HG02623 (cell line): ENCODE measurements around the gene TWF2.

Experiments used
- ATAC-seq: cut with Tn5 transposase; IDR thresholded peaks from one replicate; pipeline ENCODE4 v1.9.1; 2021; ENCODE audit warnings: moderate library complexity; ENCODE audit not compliant: unreplicated experiment

Gene TWF2

GRCh38 chr3:52238193-52238760 lies 681 bp downstream of the TWF2 start:
- no peak for ATAC-seq

GRCh38 chr3:52237657-52238172 lies 1.2 kb downstream of the TWF2 start:
- no peak for ATAC-seq

GRCh38 chr3:52237006-52237656 lies 1.8 kb downstream of the TWF2 start:
- ATAC-seq, result no peak

- ATAC-seq, result no peak
These were observed 2.5 kb downstream of the TWF2 start for GRCh38 chr3:52236424-52236886.

DNA sequence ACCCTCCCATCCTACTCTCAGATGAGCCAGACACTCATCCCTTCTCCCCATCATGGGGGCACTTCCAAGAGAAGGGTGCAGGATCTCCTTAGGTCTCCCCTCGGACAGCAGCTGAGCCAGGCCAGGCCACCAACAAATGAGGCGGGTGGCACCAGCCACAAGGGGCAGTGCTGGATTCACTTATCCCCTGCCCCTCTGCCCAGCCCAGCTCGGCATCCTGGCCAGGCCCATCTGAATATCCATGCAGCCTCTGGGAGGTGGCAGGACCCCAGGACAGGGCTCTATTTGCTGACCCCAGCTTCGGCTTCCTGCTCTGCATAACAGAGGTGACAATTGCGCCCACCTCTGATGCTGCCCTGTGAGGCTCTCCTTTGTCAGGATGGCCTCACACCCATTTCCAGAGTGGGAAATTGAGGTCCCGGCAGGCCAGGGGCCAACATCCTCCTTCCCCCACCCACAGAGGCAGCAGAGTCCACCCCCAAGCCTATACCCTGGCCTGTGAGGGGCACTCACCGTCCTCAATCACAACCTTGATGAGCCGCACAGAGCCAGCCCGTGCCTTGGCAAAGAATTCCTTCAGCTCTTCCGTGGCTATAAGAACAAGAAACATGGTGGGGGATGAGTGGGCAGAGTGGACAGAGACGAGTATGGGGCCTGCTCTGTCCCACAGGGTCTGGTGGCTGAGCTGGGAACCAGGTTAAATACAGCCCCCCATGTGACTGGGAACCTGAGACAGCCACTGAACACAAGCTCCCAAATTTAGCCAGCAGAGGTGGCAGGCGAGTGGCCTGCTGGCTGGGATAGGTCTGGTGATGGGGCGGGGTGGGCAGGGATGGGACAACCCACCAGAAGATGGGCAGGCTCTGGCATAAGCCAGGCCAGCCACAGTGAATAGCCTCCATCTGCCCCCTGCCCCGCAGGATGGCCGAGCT lies 4.2 kb downstream of the TWF2 start:
- no peak for ATAC-seq

DNA sequence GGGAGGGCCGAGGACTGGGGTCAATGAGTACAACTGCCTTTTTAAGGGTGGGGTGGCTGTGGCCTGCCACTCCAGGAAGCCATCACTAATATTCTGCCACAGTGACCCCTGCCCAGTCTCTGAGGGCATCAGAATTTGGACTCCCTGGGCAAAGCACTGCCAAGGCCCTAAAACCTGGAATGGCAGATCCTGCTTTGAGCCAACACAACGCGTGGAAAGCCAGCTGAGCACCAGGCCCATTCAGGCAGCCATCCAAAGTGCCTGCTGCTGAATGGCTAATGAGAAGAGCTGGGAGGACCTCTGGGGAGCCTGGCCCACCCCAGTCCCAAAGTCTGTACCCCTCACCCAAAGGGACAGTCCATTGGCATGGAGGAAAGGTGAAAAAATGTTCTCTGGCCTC lies 5.0 kb downstream of the TWF2 start:
- no peak for ATAC-seq

DNA sequence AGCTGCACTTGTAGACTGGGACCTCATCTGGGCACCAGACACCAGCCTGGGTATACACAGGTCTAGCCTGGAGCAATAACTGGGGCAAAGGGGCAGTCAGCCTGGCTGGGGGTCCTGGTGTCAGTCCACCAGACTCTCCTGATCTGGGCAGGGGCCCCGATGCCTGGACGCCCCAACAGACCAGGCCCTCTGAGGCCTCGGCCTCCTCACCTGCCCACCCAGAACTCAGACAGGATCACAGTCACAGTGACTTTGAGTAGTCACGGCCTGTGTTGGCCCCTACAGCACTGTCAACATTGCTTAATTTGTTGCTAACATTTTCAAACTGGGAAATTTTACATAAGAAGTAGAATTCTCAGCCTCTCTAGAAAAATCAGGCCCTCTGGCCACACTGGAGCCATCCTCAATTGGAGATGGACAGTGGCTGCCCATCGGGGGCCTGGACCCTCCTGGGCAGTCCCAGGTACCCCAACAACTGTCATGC lies 5.8 kb downstream of the TWF2 start:
- ATAC-seq, result no peak

GRCh38 chr3:52232279-52233107 lies 6.5 kb downstream of the TWF2 start:
- ATAC-seq, result no peak

DNA sequence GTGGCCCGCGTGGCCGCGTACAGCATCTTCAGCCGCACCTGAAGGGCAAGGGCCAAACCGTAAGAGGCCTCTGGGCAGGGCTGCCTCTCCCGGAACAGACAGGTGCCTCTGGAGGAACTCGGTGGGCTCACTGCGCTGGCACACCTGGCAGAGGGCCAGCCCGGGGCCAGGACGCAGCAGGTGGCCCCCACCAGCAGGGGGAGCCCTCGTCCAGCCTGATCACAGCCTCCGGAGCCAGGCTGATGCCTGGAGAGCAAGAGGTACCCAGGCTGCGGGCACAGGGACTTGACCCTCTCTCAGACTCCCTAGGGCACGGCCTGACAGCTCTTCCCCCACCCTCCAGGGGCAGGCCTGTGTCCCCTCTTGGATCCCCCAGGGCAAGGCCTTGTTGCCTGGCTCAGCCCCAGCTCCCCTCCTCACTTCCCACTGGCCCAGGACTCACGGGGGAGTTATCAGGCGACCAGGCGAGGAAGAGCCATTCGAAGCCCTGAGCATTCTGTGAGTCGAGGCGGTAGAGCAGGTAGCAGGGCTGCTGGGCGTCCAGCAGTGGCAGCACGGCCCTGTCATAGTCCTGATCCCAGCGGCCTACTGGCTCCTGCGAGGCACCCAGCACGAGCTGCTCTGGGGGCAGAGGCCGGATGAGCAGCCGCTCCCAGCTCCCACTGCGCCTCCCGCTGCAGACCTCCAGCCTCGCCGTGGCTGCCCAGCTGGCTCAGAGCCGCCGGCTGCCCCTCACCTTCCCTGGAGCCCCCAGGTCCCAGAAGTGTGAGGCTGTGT lies 7.3 kb downstream of the TWF2 start:
- ATAC-seq, result peak; percentile 45

GRCh38 chr3:52230889-52231499 lies 8.0 kb downstream of the TWF2 start:
- ATAC-seq, result no peak

GRCh38 chr3:52230461-52230860 lies 8.5 kb downstream of the TWF2 start:
- no peak for ATAC-seq

GRCh38 chr3:52229656-52230055 lies 9.3 kb downstream of the TWF2 start:
- ATAC-seq, result no peak

DNA sequence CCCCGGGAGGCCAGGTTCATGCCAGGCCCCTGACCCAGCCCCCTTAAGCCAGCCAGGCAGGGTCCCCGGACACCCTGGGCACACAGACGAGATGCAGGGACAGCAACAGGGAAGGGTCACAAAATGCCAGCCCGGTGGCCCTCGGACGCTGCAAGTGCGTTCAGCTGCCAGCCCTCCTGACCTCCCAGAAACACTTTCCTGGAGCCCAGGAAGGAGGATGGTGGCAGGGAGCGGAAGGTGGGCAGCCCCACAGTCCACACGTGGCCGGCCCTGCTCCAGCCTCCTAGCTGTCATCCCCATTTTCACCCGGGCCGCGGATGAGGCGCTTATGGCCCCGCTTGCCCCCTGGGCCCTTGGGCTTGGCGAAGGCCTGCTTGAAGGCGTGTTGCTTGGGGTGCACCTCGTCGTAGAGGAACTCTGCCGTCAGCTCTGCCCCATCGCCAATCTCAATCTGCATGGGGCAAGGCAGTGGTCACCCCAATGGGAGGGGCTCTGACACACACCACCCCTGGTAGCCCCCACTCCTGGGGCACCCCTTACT lies 10.1 kb downstream of the TWF2 start:
- ATAC-seq, result no peak

DNA sequence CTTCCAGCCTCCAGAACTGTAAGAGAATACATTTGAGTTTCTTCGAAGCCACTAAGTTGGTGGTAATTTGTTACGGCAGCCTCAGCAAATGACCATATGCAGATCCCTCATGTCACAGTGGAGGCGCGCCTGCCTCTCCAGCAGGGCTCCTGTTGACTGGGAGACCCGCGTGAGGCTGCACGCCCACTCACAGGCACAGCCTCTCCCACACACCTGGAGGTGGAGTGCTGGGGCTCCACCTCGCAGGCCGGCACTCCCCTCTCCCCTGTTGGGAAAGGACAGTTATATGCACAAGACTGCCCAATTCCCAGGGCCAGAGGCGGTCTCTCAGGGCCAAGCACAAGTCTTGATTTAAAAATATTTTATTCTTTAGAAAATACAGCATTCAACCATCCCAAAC lies 10.7 kb downstream of the TWF2 start:
- no peak for ATAC-seq

GRCh38 chr3:52227766-52228165 lies 11.2 kb downstream of the TWF2 start:
- no peak for ATAC-seq

GRCh38 chr3:52227117-52227516 lies 11.8 kb downstream of the TWF2 start:
- ATAC-seq, result no peak

- ATAC-seq, result peak; percentile 6
These were observed 12.6 kb downstream of the TWF2 start for GRCh38 chr3:52226229-52226817.

GRCh38 chr3:52225452-52226228 lies 13.3 kb downstream of the TWF2 start, which contains the start of gene TLR9:
TLR9 (minus strand) TSS chr3:52225645; CDS start chr3:52225529, 116 bp downstream.
- peak; percentile 79 for ATAC-seq
